ENCODE data around the gene MPP1.

DNA sequence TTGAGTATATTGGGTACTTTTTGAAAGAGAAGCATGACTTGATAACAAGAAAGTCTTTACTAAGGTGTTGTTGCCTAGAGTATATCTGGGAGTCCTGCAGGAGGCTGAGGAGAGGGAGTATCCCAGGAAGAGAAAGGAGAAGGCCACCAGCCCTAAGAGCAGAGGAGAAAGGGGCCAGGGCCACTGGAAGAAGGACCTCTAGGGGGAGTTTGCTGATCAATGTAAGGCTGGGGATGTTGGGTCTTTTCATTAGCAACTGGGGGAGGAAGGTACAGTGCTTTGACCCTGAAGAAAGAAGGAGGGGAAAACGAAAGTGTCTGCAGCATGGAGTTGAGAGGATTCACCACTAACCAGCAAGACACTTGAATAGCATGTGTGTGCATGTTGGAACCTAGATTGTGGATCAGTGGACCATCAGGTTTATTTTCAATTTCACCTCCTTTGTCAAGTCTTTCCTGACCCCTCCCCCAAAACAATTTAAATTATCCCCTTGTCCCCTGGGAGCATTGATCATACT lies 24.7 kb upstream of the MPP1 start:
- TF ChIP-seq, protein P1, sequence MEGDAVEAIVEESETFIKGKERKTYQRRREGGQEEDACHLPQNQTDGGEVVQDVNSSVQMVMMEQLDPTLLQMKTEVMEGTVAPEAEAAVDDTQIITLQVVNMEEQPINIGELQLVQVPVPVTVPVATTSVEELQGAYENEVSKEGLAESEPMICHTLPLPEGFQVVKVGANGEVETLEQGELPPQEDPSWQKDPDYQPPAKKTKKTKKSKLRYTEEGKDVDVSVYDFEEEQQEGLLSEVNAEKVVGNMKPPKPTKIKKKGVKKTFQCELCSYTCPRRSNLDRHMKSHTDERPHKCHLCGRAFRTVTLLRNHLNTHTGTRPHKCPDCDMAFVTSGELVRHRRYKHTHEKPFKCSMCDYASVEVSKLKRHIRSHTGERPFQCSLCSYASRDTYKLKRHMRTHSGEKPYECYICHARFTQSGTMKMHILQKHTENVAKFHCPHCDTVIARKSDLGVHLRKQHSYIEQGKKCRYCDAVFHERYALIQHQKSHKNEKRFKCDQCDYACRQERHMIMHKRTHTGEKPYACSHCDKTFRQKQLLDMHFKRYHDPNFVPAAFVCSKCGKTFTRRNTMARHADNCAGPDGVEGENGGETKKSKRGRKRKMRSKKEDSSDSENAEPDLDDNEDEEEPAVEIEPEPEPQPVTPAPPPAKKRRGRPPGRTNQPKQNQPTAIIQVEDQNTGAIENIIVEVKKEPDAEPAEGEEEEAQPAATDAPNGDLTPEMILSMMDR (IDR thresholded peaks at IDR 0.05) = no peak
- no peak for TF ChIP-seq YY1 (IDR thresholded peaks at IDR 0.05; ENCODE audit: low read depth)
- no peak for TF ChIP-seq MXI1 (IDR thresholded peaks at IDR 0.05; ENCODE audit: low read depth, low read length)
- no peak for TF ChIP-seq RFX5 (IDR thresholded peaks at IDR 0.05; ENCODE audit: low read length)

All from SK-N-SH (cell line).